ENCODE data around the gene CBLC. TPM values are rescaled to one million over a fixed set of nuclear protein-coding genes. Genes with fewer than 3 reads are reported as not detected.

The CBLC gene
- total RNA-seq, 2 donors from 2014 or later: 30.1 to 33.6 TPM

- Histone ChIP-seq H3K4me3 (no peak overlapping the region), H3K27ac (peak overlapping the region in 1 of 2 donors; percentile 95), H3K36me3 (no peaks in the 10 kb centered on the region), H3K9me3 (no peaks in the 10 kb centered on the region), H3K27me3 (replicated peaks; ENCODE audit: insufficient read depth) (no peaks in the 10 kb centered on the region), H3K4me1 (replicated peaks) (peaks cover 17% of the 10 kb centered on the region)
- no peak for DNase-seq (ENCODE audit: low spot score)
- intact Hi-C loops (cut with DNase I): loop anchor here (1.0 kb wide), 1 partner anchor 45 kb away; no protein-coding TSS in a partner anchor
- WGBS: 73% methylated on average over 10 of the region's 10 CpGs
- TF ChIP-seq POLR2A (IDR thresholded peaks at IDR 0.05) (no peak), POLR2AphosphoS5 (IDR thresholded peaks at IDR 0.05) (no peak), CTCF (IDR thresholded peaks at IDR 0.05) (no peak)
Observed at GRCh38 chr19:44799627-44800346, 22.1 kb downstream of the CBLC start.

GRCh38 chr19:44800461-44800860, 22.8 kb downstream of the CBLC start:
- no peak overlapping the region for H3K4me3 ChIP-seq
- intact Hi-C loops (cut with DNase I): loop anchor here (1.0 kb wide), 1 partner anchor 44 kb away; no protein-coding TSS in a partner anchor
- no peaks in the 10 kb centered on the region for H3K27me3 ChIP-seq (replicated peaks; ENCODE audit: insufficient read depth)
- peak; percentile 85 for DNase-seq (ENCODE audit: low spot score)
- H3K36me3 ChIP-seq: no peaks in the 10 kb centered on the region
- 9% methylated on average over 3 of the region's 3 CpGs for WGBS
- H3K27ac ChIP-seq: peak overlapping the region in 1 of 2 donors; percentile 35
- peaks cover 17% of the 10 kb centered on the region for H3K4me1 ChIP-seq (replicated peaks)
- TF ChIP-seq POLR2A (IDR thresholded peaks at IDR 0.05) (no peak), CTCF (IDR thresholded peaks at IDR 0.05) (peak; percentile 90 to 98 (median 96)), POLR2AphosphoS5 (IDR thresholded peaks at IDR 0.05) (peak; percentile 61)
- H3K9me3 ChIP-seq: no peaks in the 10 kb centered on the region

- H3K36me3 ChIP-seq: no peaks in the 10 kb centered on the region
- H3K4me3 ChIP-seq: no peak overlapping the region
- H3K27me3 ChIP-seq (replicated peaks; ENCODE audit: insufficient read depth): no peaks in the 10 kb centered on the region
- DNase-seq (ENCODE audit: low spot score): peak; percentile 60
- no peaks in the 10 kb centered on the region for H3K9me3 ChIP-seq
- TF ChIP-seq CTCF (IDR thresholded peaks at IDR 0.05) (peak in 1 of 4 experiments; percentile 8), POLR2AphosphoS5 (IDR thresholded peaks at IDR 0.05) (peak; percentile 76), POLR2A (IDR thresholded peaks at IDR 0.05) (no peak)
- H3K27ac ChIP-seq: peak overlapping the region; percentile 13 to 55
- WGBS: 80% methylated on average over 13 of the region's 13 CpGs
- intact Hi-C loops (cut with DNase I): no loop called here
- peaks cover 20% of the 10 kb centered on the region for H3K4me1 ChIP-seq (replicated peaks)
Observed at GRCh38 chr19:44803442-44804428, 26.0 kb downstream of the CBLC start.

- intact Hi-C loops (cut with DNase I): no loop called here
- Histone ChIP-seq H3K4me3 (no peak overlapping the region), H3K9me3 (no peaks in the 10 kb centered on the region), H3K27me3 (replicated peaks; ENCODE audit: insufficient read depth) (no peaks in the 10 kb centered on the region), H3K36me3 (no peaks in the 10 kb centered on the region), H3K27ac (peak overlapping the region; percentile 89 to 90), H3K4me1 (replicated peaks) (peaks cover 22% of the 10 kb centered on the region)
- 75% methylated on average over 7 of the region's 7 CpGs for WGBS
- DNase-seq (ENCODE audit: low spot score): no peak
- TF ChIP-seq POLR2AphosphoS5 (IDR thresholded peaks at IDR 0.05) (no peak), POLR2A (IDR thresholded peaks at IDR 0.05) (no peak), CTCF (IDR thresholded peaks at IDR 0.05) (no peak)
Observed at GRCh38 chr19:44806291-44806690, 28.6 kb downstream of the CBLC start.
